Stimulated activated CD8-positive, alpha-beta memory T cell treated with anti-CD3 and anti-CD28 coated beads, Interleukin-15, amount 100 ng/mL, for 1 hour (primary cell): ENCODE measurements around the gene MACF1.
A peak's percentile ranks its signal among the peaks of the same experiment; 100 is the strongest.
"Not testable (repeated sequence)": the region's sequence is repeated elsewhere in the genome, so short reads cannot be mapped to it uniquely, and the experiment has no call there.

Experiments
- DNase-seq: peaks from one replicate; pipeline ENCODE4 v3.0.0-alpha.2; 2020; ENCODE audit warnings: low read depth

Gene MACF1

DNA sequence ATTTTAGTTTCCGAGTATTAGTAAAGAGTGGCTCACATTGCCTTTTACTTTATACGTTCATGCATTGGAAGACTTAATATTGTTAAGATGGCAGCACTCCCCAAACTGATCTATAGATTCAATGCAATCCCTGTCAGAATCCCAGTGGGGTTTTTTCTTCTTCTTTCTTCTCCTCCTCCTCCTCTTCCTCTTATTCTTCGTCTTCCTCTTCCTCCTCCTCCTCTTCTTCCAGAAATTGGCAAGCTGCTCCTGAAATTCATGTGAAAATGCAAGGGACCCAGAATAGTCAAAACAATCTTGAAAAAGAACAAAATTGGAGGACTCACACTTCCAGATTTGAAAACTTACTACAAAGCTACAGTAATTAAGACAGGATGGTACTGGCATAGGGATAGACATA, 23.2 kb upstream of the MACF1 start:
- no peak for DNase-seq

DNA sequence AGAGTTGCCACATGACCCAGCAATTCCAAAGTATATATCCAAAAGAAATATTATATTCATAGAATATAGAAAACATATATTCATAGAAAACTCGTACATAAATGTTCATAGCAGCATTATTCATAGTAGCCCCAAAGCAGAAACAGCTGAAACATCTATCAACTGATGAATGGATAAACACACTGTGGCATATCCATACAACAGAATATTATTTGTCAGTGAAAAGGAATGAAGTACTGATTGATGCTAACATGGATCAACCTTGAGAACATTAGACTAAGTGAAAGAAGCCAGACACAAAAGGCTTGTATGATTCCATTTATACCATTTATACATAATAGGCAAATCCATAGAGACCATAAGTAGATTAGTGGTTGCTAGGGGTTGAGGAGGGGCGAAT, 21.7 kb upstream of the MACF1 start:
- DNase-seq = no peak

DNA sequence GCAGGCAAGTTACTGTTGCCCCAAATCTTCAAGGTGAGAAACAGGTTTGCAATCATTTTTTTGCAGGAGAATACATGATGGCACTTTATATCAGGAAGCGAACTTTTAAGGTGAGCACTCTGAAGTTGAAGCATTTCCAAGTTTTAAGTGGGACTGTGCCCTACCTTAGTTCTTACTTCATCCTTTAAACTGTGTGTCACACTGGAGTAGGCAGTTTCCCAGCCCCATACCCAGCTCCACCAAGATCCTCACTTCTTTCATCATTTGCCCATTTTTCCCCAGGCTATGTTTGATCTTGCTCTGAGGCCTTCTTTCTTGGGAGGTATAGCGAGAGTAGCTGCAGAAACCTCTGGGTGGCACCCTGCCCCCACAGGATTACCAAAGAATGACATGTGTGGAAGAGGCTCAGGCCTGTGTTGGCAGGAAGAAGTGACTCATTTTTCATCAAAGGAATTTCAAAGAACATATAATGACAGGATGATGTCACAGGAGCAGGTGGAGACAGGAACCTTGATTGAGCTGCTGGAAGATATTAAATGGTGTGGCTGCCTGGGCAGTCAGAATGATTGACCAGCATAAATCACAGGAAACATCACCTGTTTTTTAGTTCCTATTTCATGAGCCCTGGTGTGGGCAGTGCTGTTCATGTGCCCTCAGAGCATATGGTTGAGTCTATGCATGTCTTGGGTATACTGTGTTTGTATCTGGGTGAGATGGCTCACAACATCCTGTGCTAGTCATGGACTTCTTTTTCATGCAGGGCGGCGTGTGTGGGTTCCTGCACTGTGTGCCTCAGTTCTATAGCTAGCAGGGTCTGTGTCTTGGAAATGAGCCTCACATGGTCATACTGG, 20.8 kb upstream of the MACF1 start:
- DNase-seq = peak; percentile 64

DNA sequence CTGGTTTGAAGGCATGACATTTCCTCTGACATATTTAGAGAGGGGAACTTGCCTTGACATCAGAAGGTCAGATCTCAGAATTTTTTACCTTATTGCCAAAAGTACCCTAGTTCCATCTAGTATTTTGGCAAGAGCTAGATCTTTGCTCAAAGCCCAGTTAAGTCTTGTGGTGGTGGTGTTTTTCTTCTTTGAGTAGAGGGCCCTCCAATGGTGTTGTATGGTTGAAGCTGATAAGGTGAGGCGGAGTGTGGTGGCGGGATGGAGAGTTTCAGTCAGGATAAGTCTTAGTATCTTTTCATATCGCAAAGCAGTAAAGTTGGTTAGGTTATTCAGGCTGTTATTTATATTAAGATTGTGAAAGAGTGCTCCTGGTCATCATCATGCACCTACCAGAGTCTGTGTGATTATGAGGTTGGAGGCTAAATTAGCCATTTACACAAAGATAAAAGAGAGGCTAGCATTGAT, 20.1 kb upstream of the MACF1 start:
- no peak for DNase-seq

DNA sequence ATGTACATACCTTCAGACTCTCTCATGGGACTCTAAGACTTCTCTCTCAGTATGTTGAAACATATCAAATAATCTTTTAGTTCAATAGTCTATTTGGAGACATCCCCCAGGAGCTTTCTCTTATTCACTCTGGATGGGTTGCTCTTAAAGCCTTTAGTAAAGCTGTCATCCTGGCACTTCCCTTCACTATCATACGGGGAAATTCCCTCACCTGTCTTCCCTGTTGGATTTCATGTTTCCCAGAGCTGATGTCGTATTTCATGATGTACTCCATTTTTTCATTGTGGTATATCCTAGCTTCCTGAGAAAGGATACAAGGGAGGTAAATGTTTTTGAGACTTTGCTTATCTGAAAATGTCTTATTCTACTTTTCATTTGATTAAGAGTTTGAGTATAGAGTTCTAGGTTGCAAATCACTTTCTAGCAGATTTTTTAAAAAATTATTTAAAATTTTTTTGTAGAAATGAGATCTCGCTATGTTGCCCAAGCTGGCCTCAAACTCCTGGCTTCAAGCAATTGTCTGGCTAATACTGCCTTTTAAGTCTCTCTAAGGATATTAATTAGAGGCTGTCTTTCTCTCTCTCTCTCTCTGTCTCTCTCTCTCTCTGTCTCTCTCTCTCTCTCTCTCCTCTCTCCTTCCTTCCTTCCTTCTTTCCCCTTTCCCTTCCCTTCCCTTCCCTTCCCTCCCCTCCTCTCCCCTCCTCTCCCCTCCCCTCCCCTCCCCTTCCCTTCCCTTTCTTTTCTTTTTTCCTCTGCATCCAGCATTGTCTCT, 17.0 kb upstream of the MACF1 start:
- DNase-seq = no peak

DNA sequence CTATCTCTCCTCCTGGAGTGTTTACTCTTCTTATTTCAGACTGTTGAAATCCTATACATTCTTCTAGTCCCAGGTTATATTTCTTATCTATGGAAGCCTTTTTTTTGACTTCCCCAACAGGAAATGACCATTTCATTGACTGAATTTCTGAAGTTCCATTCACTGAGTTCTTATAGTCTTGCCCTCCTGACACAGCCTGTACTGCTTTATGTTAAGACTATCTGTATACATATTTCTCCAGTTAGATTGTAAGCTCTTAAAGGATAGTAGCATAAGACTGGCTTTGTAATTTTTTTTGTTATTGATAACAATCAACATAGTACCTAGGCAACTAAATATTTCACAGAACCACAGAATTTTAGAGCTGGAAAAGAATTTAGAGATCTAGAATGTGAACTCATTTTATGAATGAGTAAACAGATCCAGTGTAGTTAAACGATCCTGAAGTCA, 14.9 kb upstream of the MACF1 start:
- no peak for DNase-seq

DNA sequence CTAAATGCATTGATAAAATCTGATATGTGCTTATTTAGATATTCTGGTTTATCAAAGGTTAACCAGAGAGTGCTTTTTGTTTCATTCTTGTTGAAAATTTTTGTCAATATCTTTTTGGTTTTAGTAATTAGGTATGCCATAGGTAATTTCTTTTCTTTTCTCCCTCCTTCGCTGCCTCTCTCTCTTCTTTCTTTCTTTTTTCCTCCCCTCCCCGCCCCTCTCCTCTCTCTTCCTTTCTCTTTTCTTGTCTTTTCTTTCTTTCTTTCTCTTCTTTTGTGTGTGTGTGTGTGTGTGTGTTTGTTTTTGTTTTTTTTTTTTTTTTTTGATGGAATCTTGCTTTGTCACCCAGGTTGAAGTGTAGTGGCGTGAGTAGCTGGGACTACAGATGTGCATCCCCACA, 14.4 kb upstream of the MACF1 start:
- DNase-seq = no peak

DNA sequence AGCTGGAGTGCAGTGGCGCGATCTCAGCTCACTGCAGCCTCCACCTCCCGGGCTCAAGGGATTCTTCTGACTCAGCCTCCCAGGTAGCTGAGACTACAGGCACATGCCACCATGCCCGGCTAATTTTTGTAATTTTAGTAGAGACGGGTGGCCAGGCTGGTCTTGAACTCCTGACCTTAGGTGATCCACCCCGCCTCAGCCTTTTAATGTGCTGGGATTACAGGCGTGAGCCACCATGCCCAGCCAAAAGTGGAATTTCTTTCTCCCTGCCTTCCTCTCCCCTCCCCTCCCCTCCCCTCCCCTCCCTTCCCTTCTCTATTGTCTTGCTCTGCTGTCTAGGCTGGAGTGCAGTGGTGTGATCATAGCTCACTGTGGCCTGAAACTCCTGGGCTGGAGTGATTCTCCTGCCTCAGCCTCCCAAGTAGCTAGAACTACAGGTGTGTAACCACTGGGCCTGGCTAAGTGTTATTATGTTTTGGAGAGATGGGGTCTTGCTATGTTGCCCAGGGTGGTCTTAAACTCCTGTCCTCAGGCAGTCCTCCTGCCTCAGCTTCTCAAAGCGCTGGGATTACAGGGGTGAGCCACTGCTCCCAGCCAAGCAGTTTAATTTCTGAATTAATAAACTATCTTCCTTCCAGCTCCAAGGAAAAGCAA, 10.0 kb upstream of the MACF1 start:
- DNase-seq = no peak

DNA sequence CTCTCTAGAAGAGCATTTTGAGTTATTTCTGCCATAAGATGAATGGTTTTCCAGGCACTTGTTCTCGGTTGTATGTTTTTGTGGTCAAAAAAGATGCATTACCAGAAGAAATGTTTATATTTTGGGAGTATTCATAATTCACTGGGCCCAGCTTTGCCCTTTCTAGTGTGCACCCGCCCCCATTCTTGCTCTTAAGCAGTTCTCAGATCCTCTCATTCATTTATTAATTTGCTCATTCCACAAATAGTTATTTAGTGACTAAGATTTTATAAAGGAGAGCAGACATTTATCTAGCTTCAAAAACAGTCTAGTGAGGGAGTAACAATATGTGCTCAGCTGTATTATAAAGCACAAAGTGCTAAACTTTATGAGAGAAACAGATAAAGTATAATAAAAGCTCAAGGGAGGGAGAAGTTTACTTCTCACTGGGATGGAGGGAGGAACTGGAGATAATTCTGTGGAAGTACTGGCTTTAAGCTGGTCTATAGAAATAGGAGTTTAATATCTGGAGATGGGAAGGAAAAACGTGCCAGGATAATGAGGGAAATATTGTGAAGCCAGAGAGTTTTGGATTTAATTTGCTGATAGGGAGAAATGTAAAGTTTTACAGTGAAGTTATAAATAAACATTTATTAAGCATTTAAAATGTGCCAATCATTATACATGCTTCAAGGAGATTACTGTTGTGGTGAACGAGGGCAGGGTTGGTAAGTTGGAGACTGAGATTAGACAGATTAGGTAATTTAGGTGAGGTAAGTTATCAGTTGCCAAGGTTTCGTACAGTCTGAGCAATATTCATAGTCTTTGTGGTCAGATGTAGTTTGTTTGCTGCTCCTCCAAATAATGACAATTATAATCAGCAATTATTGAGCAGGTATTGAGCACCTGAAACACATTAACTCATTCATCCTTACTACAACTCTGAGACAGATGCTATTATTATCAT, 9.1 kb upstream of the MACF1 start:
- DNase-seq = no peak

DNA sequence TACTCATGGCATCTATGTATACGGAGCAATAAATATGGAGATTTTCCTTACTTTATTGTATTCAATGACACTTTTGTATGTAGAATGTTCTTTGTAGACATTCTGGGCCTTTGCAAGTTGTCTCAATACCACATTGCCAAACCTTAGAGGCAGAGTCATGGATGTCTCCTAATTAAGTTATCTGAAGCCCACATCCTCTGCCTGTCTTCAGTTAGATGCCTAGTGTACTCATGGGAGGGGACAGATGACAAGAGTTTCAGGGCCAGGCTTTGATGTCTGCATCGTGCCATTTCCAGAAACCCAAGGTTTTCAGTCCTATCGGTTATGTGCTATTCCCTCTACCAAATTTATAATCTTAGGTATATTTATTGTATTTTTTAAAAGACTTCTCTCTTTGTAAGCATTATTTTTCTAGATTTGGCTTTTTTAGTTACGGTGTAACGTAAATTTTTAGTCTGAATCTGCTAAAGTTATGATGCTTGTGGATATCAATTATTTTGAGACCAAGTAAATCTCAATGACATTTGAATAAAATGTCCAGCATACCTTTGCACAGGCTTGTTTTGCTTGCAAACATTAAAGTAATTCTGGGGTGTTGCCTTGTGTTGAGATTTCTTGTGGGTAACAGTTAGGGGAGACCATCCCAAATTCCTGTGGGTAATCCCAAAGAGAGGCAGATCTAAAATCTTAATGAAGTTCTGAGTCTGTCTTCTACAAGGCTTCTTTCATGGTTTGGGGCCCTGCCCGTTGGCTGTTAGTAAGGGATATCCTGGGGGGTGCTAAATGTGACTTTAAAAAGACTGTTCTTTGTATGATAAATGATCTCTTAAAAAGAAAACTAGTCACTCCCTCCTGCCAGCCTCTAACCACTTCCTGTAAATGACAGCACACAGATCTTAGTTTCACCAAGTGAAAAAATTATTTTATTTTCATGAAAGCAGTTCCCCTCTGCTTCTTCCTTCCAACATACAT, 8.0 kb upstream of the MACF1 start:
- no peak for DNase-seq

DNA sequence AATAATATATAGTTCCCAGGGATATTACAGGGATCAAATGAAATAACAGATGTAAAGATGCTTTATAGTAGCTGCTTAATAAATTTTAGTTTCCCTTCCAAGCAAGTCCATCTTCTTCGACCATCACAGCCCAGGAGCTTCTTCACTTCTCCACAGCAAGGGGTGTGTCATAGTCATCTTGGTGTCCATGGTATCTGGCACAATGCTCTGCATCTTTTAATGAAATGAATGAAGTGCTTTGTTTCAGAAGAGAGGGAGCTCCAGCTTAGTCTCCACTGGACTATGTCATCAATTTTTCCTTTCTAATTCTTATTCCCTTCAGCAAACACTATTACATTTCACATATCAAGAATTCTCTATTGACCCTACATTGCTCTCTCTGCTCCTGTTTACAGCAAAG, 4.9 kb upstream of the MACF1 start:
- DNase-seq = no peak

DNA sequence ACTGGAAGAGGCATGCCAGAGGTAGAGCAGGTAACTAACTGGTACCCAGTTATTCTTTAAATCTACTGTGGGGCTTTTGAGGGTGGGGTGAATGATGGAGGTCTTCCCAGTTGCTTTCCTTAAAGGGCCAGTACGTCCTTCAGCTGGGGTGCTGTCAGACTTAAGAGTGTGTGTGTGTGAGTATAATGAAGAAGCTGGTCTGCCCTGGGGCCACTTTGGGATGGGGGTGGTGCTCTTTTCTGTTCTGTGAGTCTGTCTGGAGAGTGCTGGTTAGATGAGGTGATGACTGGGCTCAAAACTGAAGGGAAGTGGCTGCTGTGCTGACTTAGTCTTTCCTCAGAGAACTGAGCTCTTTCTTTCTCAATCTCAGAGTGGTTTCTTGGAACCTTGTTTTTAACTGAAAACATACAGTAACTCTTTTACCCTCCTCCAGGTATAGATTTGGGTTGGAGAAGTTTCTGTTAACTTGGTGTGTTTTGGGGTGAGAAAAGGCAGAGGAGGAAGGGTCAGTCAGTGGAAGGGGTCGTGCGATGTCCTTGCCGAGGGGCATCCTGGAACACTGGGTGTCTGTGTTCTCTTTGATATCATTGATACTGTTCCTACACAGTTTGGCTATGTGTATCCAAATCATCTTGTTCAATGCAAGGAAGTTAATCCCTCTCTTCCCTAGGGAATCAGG, 746 bp downstream of the MACF1 start:
- DNase-seq = peak; percentile 47

DNA sequence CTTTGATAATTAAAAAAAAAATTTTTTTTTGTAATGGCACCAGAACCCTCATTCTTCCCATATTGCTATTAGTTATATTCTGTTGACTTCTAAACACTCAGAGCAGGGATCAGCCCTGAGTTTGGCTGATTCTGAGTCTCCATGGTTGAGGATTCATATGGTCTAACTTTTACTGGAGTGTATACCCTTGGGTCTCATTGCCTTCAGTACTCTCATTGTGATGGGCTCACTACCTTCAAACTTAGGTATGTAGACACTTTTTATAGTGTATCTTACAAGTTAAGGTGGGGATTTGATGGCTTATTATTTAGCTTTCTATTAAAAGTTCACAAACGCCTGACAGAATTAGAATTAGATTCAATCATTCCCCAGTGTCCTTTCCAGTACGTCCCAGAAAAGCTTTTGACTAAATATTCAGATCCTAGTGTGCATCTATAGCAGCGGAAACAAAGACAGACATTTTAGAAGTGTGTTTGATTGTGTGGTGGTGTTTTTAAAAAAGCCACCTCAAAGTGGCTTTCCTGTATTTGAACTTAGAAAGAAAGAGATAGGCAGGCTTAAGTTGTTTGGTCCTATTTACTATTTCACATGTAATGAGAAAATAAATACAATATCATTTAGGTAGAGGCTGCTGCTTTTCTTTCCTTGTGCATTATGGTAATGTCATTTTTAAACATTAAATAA, 1.4 kb downstream of the MACF1 start:
- no peak for DNase-seq

DNA sequence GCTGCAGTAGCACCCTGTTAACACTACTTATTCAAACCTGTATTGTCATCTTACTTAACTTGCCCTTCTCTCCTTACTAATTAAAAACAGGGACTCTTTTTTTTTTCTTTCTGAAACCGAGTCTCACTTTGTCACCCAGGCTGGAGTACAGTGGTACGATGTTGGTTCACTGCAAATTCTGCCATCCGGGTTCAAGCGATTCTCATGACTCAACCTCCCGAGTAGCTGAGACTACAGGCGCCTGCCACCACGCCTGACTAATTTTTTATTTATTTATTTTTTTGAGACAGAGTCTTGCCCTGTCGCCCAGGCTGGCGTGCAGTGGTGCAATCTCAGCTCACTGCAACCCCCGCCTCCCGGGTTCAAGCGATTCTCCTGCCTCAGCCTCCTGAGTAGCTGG, 3.9 kb downstream of the MACF1 start:
- DNase-seq = not testable (repeated sequence)

DNA sequence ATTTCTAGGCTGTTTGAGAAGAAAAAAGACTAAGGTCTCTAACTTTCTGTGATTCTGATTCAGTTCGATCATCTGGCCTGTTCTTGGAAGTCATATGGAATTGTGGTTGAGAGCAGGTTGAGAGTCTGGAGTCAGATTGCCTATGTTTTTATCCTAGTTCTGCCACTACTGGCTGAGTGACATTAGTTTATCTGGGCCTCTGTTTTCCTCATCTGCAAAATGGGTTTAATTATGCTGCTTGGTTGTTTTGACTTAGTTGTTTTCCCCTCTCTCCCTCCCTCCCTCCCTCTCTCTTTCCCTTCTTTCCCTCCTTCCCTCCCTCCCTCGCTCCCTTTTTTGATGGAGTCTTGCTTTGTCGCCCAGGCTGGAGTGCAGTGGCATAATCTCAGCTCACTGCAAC, 6.2 kb downstream of the MACF1 start:
- DNase-seq = no peak

DNA sequence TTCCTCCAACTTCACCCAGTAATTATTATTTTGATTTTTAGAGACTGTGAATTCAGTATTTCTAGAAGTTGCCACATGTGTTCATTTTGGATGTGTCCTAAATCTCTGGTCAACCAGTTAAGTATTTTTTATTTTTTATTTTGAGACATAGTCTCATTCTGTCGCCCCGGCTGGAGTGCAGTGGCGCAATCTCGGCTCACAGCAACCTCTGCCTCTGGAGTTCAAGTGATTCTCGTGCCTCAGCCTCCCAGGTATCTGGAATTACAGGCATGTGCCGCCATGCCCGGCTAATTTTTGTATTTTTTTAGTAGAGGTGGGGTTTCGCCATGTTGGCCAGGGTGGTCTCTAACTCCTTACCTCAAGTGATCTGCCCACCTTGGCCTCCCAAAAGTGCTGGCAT, 8.0 kb downstream of the MACF1 start:
- DNase-seq = no peak

DNA sequence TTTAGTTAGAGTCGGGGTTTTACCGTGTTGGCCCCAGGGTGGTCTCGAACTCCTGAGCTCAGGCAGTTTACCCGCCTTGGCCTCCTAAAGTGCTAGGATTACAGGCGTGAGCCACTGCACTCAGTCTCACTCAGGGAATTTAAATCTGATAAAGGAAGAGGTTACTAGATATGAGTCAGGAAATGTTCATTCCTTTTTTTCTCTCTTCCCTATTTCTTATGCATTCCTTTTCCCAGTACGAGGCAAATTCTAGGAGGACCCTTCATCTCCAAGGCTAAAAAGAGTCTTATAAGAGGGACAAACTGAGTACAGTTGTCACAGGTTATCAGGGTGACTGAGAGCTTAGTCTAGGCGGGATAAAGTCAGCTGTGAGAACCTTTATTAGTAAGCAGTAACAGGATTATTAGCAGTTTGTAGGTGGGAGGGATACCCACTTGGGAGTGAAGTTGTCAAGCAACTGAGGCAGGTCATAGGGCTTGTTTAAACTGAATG, 9.1 kb downstream of the MACF1 start:
- DNase-seq = no peak

DNA sequence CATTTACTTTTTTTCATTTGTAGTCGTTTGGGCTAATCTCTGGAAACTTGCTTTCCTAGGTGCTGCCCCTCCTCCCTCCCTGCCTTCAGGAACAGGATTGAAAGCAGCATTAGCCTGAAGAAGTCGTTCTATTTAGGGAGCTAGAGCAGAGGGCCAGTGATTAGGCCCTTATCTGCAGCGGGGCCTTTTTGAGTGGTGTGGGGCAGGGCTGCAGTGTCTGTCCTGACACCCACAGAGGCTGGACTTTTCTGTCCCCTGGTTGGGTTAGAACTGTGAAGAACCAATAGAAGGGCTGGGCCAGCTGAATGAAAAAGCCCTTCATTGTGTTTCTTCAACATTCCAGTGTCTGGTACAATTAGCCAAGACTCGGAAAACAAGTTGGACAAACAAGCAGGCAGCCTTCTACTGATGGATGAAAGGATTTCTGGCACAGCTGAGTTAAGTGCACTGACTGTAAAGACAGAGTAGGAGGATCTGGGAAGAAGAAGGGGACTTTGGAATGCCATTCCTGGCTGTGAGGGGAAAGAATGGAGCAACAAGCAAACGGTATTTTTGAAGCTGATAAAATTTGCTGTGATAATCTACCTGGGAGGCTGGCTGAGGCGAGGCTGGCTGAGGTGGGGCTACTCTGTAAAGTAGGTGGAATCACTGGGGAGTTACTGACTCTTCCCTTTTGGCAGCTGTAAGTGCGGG, 9.7 kb downstream of the MACF1 start:
- DNase-seq = no peak

DNA sequence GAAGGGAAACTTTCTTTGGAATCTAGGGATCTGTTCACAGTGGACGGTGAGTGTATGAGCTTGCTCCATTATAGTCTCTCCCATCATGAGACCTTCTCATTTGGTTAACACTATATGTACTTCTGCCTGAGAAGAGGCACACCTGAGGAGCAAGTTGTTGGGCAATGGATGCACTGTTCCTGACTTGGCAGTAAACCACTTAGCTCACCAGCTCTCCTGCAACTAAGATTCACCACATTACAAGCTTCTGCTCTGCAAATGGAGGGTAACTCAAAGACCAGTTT, 10.2 kb downstream of the MACF1 start:
- DNase-seq = no peak
